WTC11 (cell line): ENCODE results near the gene TUBGCP6.

Experiments
- CTCF ChIP-seq: fragments of 200-600 bp; IDR thresholded peaks from 2 replicates; pipeline ENCODE4 v1.8.0; 2022; ENCODE audit warnings: antibody characterized with exemption
- E2F5 ChIP-seq: sonication (generic); formaldehyde crosslinking; IDR thresholded peaks from 2 replicates; pipeline ENCODE4 v1.8.1; 2022; ENCODE audit warnings: mild to moderate bottlenecking, moderate library complexity, missing genetic modification reagents
- ERG ChIP-seq: fragments of 250-450 bp; sonication (Bioruptor Pico); IDR thresholded peaks from 2 replicates; pipeline ENCODE4 v1.8.0; 2021; ENCODE audit warnings: mild to moderate bottlenecking
- ESRRA ChIP-seq: sonication (generic); formaldehyde crosslinking; IDR thresholded peaks from 2 replicates; pipeline ENCODE4 v1.8.1; 2022; ENCODE audit warnings: mild to moderate bottlenecking, missing genetic modification reagents, borderline replicate concordance
- NR2C2 ChIP-seq: sonication (generic); formaldehyde crosslinking; IDR thresholded peaks from 2 replicates; pipeline ENCODE4 v1.8.0; 2022; ENCODE audit warnings: mild to moderate bottlenecking, missing genetic modification reagents
- PRDM15 ChIP-seq: sonication (generic); formaldehyde crosslinking; IDR thresholded peaks from 2 replicates; pipeline ENCODE4 v1.8.0; 2022; ENCODE audit warnings: missing genetic modification reagents
- SP1 ChIP-seq: sonication (generic); formaldehyde crosslinking; conservative IDR thresholded peaks from 2 replicates; pipeline ENCODE4 v1.8.1; 2022; ENCODE audit warnings: missing genetic modification reagents
- ZNF121 ChIP-seq: sonication (generic); formaldehyde crosslinking; IDR thresholded peaks from 2 replicates; pipeline ENCODE4 v1.8.0; 2023; ENCODE audit warnings: missing genetic modification reagents
- ZNF423 ChIP-seq: fragments of 250-450 bp; sonication (Bioruptor Pico); IDR thresholded peaks from 2 replicates; pipeline ENCODE4 v2.1.2; 2022; ENCODE audit warnings: mild to moderate bottlenecking, moderate library complexity

- TF ChIP-seq ZNF423 (CRISPR knock-in tag) (no peak), ZNF121 (CRISPR knock-in tag) (no peak), CTCF (no peak), ERG (CRISPR knock-in tag) (no peak), E2F5 (CRISPR knock-in tag) (no peak), PRDM15 (CRISPR knock-in tag) (no peak), NR2C2 (CRISPR knock-in tag) (no peak), ESRRA (CRISPR knock-in tag) (no peak), SP1 (no peak)
Measured at GRCh38 chr22:50283821-50284220, 39.0 kb upstream of the TUBGCP6 start.
